ENCODE results near the gene GABARAPL1.

GABARAPL1 gene

DNA sequence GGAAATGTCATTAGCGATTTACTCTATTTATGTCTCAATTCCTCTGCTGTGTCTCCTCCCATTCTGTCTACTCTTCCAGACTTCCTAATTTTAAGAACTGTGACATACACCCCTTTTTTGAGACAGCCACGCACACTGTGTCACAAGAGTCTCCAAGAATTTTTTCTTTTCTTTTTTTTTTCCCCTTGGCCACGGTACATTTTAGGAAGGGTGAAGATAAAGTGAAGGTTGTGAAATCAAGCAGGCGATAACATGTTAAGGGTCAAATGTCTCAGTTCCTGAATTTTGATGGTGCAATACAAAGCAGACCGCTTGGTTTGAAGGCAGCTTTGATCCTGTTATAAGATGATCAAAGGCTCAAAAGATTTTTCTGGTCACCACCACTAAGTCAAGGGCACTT lies 45.1 kb upstream of the GABARAPL1 start:
- TF ChIP-seq, protein P1, sequence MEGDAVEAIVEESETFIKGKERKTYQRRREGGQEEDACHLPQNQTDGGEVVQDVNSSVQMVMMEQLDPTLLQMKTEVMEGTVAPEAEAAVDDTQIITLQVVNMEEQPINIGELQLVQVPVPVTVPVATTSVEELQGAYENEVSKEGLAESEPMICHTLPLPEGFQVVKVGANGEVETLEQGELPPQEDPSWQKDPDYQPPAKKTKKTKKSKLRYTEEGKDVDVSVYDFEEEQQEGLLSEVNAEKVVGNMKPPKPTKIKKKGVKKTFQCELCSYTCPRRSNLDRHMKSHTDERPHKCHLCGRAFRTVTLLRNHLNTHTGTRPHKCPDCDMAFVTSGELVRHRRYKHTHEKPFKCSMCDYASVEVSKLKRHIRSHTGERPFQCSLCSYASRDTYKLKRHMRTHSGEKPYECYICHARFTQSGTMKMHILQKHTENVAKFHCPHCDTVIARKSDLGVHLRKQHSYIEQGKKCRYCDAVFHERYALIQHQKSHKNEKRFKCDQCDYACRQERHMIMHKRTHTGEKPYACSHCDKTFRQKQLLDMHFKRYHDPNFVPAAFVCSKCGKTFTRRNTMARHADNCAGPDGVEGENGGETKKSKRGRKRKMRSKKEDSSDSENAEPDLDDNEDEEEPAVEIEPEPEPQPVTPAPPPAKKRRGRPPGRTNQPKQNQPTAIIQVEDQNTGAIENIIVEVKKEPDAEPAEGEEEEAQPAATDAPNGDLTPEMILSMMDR (IDR thresholded peaks at IDR 0.05; ENCODE audit: low read length): no peak
- no peak for TF ChIP-seq EZH2 (IDR thresholded peaks at IDR 0.05; ENCODE audit: borderline replicate concordance, low read length)
- H2AFZ ChIP-seq (ENCODE audit: low read length): no peak overlapping the region
- H3K9me2 ChIP-seq (ENCODE audit: low read depth, low read length): no peaks in the 10 kb centered on the region
- no peaks in the 10 kb centered on the region for H3K36me3 ChIP-seq (ENCODE audit: insufficient read depth, low read length)
- H3F3A ChIP-seq (ENCODE audit: insufficient read depth, low read length): no peaks in the 10 kb centered on the region
- peaks cover 7% of the 10 kb centered on the region for H3K4me1 ChIP-seq (ENCODE audit: insufficient read depth, low read length, severe bottlenecking)
- H3K9ac ChIP-seq (ENCODE audit: low read length): no peak overlapping the region
- H3K4me3 ChIP-seq (ENCODE audit: low read depth, low read length, poor library complexity, severe bottlenecking): no peak overlapping the region
- H3K27ac ChIP-seq (ENCODE audit: low read depth, low read length, poor library complexity, severe bottlenecking): no peak overlapping the region
- no peaks in the 10 kb centered on the region for H4K20me1 ChIP-seq (ENCODE audit: insufficient read depth, low read length)
- no peak overlapping the region for H3K4me2 ChIP-seq (ENCODE audit: low read length)
- no peaks in the 10 kb centered on the region for H3K27me3 ChIP-seq (ENCODE audit: insufficient read depth, low read length)
- H3K9me3 ChIP-seq (ENCODE audit: low read length): no peaks in the 10 kb centered on the region
- H3K79me2 ChIP-seq (ENCODE audit: insufficient read depth, low read length): no peaks in the 10 kb centered on the region

- Histone ChIP-seq H3K9me2 (ENCODE audit: low read depth, low read length) (no peaks in the 10 kb centered on the region), H3K9me3 (ENCODE audit: low read length) (no peaks in the 10 kb centered on the region), H3K27ac (ENCODE audit: low read depth, low read length, poor library complexity, severe bottlenecking) (no peak overlapping the region), H3K79me2 (ENCODE audit: insufficient read depth, low read length) (no peaks in the 10 kb centered on the region), H3K4me2 (ENCODE audit: low read length) (no peak overlapping the region), H4K20me1 (ENCODE audit: insufficient read depth, low read length) (no peaks in the 10 kb centered on the region), H3K4me3 (ENCODE audit: low read depth, low read length, poor library complexity, severe bottlenecking) (no peak overlapping the region), H3K27me3 (ENCODE audit: insufficient read depth, low read length) (no peaks in the 10 kb centered on the region), H3K36me3 (ENCODE audit: insufficient read depth, low read length) (no peaks in the 10 kb centered on the region), H3K9ac (ENCODE audit: low read length) (no peak overlapping the region), H2AFZ (ENCODE audit: low read length) (no peak overlapping the region), H3K4me1 (ENCODE audit: insufficient read depth, low read length, severe bottlenecking) (peaks cover 7% of the 10 kb centered on the region), H3F3A (ENCODE audit: insufficient read depth, low read length) (no peaks in the 10 kb centered on the region)
- no peak for TF ChIP-seq EZH2 (IDR thresholded peaks at IDR 0.05; ENCODE audit: borderline replicate concordance, low read length)
- TF ChIP-seq, protein P1 (IDR thresholded peaks at IDR 0.05; ENCODE audit: low read length): no peak
Measured at GRCh38 chr12:10169104-10169503, 43.6 kb upstream of the GABARAPL1 start.

DNA sequence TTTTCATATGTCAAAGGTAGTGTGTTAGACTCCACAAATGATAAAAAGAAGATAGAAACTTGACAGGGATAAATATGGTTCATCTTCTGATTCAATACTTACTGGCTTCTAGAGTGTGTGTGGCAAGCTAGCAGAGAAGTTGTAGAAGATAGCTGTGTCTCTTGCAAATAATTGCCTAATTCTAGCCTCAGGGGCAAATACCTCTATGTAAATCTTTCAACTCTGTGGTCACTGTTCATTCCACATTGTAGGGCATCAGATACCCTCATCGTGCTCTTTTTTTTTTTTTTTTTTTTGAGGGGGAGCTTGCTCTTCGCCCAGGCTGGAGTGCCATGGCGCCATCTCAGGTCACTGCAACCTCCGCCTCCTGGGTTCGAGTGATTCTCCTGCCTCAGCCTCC lies 42.5 kb upstream of the GABARAPL1 start:
- Histone ChIP-seq H2AFZ (ENCODE audit: low read length) (no peak overlapping the region), H3K4me3 (ENCODE audit: low read depth, low read length, poor library complexity, severe bottlenecking) (no peak overlapping the region), H3K4me2 (ENCODE audit: low read length) (no peak overlapping the region), H3K9ac (ENCODE audit: low read length) (no peak overlapping the region), H3K9me3 (ENCODE audit: low read length) (no peaks in the 10 kb centered on the region), H3K9me2 (ENCODE audit: low read depth, low read length) (no peaks in the 10 kb centered on the region), H4K20me1 (ENCODE audit: insufficient read depth, low read length) (no peaks in the 10 kb centered on the region), H3K79me2 (ENCODE audit: insufficient read depth, low read length) (no peaks in the 10 kb centered on the region), H3K27me3 (ENCODE audit: insufficient read depth, low read length) (no peaks in the 10 kb centered on the region), H3K4me1 (ENCODE audit: insufficient read depth, low read length, severe bottlenecking) (peaks cover 7% of the 10 kb centered on the region), H3K27ac (ENCODE audit: low read depth, low read length, poor library complexity, severe bottlenecking) (no peak overlapping the region), H3F3A (ENCODE audit: insufficient read depth, low read length) (no peaks in the 10 kb centered on the region), H3K36me3 (ENCODE audit: insufficient read depth, low read length) (no peaks in the 10 kb centered on the region)
- TF ChIP-seq EZH2 (IDR thresholded peaks at IDR 0.05; ENCODE audit: borderline replicate concordance, low read length): no peak
- TF ChIP-seq, protein P1 (IDR thresholded peaks at IDR 0.05; ENCODE audit: low read length): no peak

All from OCI-LY1 (cell line).